Measurements from ENCODE around the gene ATP2A3.

The ATP2A3 gene

GRCh38 chr17:3891626-3892094 is 72.6 kb downstream of the ATP2A3 start:
- no peak for TF ChIP-seq JUND (IDR thresholded peaks at IDR 0.05; ENCODE audit: low read depth)
- no peak for DNase-seq (ENCODE audit: low read depth in 1 of 2, low spot score in 1 of 2)

DNA sequence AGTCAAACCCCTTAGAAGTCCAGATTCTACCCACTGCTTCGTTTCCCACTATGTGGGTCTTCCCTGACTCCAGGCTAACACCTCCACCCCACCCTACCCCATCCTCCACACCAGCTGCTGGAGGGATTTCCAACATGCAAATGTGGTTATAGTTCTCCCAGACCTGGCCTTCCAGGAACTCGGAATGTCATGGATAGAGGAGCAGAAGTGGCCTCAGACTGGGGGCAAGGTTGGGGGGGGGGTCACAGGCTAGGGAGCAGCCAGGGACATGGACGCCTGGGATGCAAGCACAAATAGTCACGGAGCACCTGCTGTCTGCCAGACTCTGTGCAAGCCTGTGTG is 73.4 kb downstream of the ATP2A3 start:
- in situ Hi-C loops (cut with HindIII; ENCODE audit: low pct_unique_long_range_greater_than_20kb, low sequenced_read_pairs) = no loop called here
- no peak for TF ChIP-seq JUND (IDR thresholded peaks at IDR 0.05; ENCODE audit: low read depth)
- no peak for DNase-seq (ENCODE audit: low read depth in 1 of 2, low spot score in 1 of 2)

More at GRCh38 chr17:3891626-3892094, 72.6 kb downstream of the ATP2A3 start:
- in situ Hi-C loops (cut with HindIII; ENCODE audit: low pct_unique_long_range_greater_than_20kb, low sequenced_read_pairs) = no loop called here

GRCh38 chr17:3890082-3890877 is 74.0 kb downstream of the ATP2A3 start:
- no peak for TF ChIP-seq JUND (IDR thresholded peaks at IDR 0.05; ENCODE audit: low read depth)
- no peak for DNase-seq (ENCODE audit: low read depth in 1 of 2, low spot score in 1 of 2)
- in situ Hi-C loops (cut with HindIII; ENCODE audit: low pct_unique_long_range_greater_than_20kb, low sequenced_read_pairs) = no loop called here

DNA sequence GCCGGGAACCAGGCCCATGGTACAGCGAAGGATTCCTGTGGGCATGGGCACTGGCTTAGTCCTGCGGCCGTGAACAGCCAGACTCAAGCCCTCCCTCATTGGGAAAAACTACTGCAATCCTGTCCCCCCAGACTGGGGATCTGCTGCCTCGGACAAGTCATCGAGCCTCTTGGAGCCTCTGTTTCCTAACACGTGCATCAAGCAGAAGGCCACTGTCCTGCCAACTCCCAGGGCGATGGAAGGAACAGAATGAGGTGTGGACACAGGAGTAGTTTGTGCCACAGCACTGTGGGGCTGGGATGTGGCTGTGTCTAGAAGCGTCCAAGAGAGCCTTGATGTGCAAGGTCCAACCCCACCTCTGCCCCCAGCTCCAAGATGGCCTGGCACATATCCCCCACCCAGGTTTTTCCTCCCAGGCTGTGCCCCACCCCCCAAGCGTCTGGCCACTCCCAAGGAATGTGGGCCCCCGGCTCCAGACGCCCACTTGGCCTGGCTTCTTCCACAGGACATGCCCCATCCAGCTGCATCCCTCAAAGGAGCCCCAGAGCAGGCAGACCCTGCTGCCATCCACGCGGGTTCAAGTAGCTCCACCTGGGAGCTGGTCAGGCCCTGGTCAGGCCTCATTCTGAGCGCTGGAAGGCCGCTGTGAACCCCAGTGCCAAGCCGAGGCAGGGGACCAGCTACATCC is 74.8 kb downstream of the ATP2A3 start:
- TF ChIP-seq JUND (IDR thresholded peaks at IDR 0.05; ENCODE audit: low read depth) = no peak
- DNase-seq (ENCODE audit: low read depth in 1 of 2, low spot score in 1 of 2) = no peak
- in situ Hi-C loops (cut with HindIII; ENCODE audit: low pct_unique_long_range_greater_than_20kb, low sequenced_read_pairs) = no loop called here

GRCh38 chr17:3888343-3889171 is 75.7 kb downstream of the ATP2A3 start:
- in situ Hi-C loops (cut with HindIII; ENCODE audit: low pct_unique_long_range_greater_than_20kb, low sequenced_read_pairs) = no loop called here
- TF ChIP-seq JUND (IDR thresholded peaks at IDR 0.05; ENCODE audit: low read depth) = no peak
- DNase-seq (ENCODE audit: low read depth in 1 of 2, low spot score in 1 of 2) = no peak

GRCh38 chr17:3887804-3888203 is 76.4 kb downstream of the ATP2A3 start:
- in situ Hi-C loops (cut with HindIII; ENCODE audit: low pct_unique_long_range_greater_than_20kb, low sequenced_read_pairs) = no loop called here
- DNase-seq (ENCODE audit: low read depth in 1 of 2, low spot score in 1 of 2) = no peak
- no peak for TF ChIP-seq JUND (IDR thresholded peaks at IDR 0.05; ENCODE audit: low read depth)

- DNase-seq (ENCODE audit: low read depth in 1 of 2, low spot score in 1 of 2) = no peak
- TF ChIP-seq JUND (IDR thresholded peaks at IDR 0.05; ENCODE audit: low read depth) = no peak
- in situ Hi-C loops (cut with HindIII; ENCODE audit: low pct_unique_long_range_greater_than_20kb, low sequenced_read_pairs) = no loop called here
These were observed 76.8 kb downstream of the ATP2A3 start for GRCh38 chr17:3887394-3887793.

DNA sequence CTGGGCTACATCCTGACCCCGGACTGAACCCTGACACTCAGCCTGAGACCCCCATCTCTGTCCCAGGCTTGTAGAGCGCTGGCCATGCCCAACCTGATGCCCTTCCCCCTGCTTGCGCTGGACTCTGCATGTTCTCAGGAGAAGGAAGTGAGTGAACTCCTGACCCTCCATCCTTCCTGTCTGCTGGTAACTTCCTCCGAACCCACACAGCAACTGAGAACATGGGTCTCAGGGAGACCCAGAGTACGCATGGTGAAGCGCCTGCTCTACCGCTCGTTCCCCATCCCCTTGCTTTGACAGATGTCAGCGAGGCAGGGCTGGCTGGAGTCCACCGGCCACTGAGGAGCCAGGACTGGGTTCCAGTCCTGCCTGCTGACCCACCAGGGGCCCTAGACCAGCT is 77.5 kb downstream of the ATP2A3 start:
- no peak for TF ChIP-seq JUND (IDR thresholded peaks at IDR 0.05; ENCODE audit: low read depth)
- in situ Hi-C loops (cut with HindIII; ENCODE audit: low pct_unique_long_range_greater_than_20kb, low sequenced_read_pairs) = no loop called here
- no peak for DNase-seq (ENCODE audit: low read depth in 1 of 2, low spot score in 1 of 2)

- no peak for DNase-seq (ENCODE audit: low read depth in 1 of 2, low spot score in 1 of 2)
- no peak for TF ChIP-seq JUND (IDR thresholded peaks at IDR 0.05; ENCODE audit: low read depth)
- in situ Hi-C loops (cut with HindIII; ENCODE audit: low pct_unique_long_range_greater_than_20kb, low sequenced_read_pairs) = no loop called here
These were observed 78.3 kb downstream of the ATP2A3 start for GRCh38 chr17:3885970-3886369.

- no peak for DNase-seq (ENCODE audit: low read depth in 1 of 2, low spot score in 1 of 2)
- in situ Hi-C loops (cut with HindIII; ENCODE audit: low pct_unique_long_range_greater_than_20kb, low sequenced_read_pairs) = no loop called here
- no peak for TF ChIP-seq JUND (IDR thresholded peaks at IDR 0.05; ENCODE audit: low read depth)
These were observed 79.0 kb downstream of the ATP2A3 start for GRCh38 chr17:3885271-3885670.

GRCh38 chr17:3884188-3884587 is 80.0 kb downstream of the ATP2A3 start:
- no peak for TF ChIP-seq JUND (IDR thresholded peaks at IDR 0.05; ENCODE audit: low read depth)
- DNase-seq (ENCODE audit: low read depth in 1 of 2, low spot score in 1 of 2) = no peak
- in situ Hi-C loops (cut with HindIII; ENCODE audit: low pct_unique_long_range_greater_than_20kb, low sequenced_read_pairs) = no loop called here

GRCh38 chr17:3882276-3882675 is 82.0 kb downstream of the ATP2A3 start:
- in situ Hi-C loops (cut with HindIII; ENCODE audit: low pct_unique_long_range_greater_than_20kb, low sequenced_read_pairs) = no loop called here
- DNase-seq (ENCODE audit: low read depth in 1 of 2, low spot score in 1 of 2) = no peak
- TF ChIP-seq JUND (IDR thresholded peaks at IDR 0.05; ENCODE audit: low read depth) = no peak

GRCh38 chr17:3880983-3881382 is 83.3 kb downstream of the ATP2A3 start:
- TF ChIP-seq JUND (IDR thresholded peaks at IDR 0.05; ENCODE audit: low read depth) = no peak
- in situ Hi-C loops (cut with HindIII; ENCODE audit: low pct_unique_long_range_greater_than_20kb, low sequenced_read_pairs) = no loop called here
- DNase-seq (ENCODE audit: low read depth in 1 of 2, low spot score in 1 of 2) = no peak

Data from T47D (cell line).